Karpas-422 (cell line): Measurements from ENCODE around the gene P3R3URF. TPM values are rescaled to one million over a fixed set of nuclear protein-coding genes. Genes with fewer than 3 reads are reported as not detected.

Experiments
- DNase-seq: peaks from one replicate; pipeline ENCODE4 v3.0.0-alpha.2; 2015
- H2AFZ ChIP-seq: fragments of 200-600 bp; sonication (generic); 2 replicates; pipeline ENCODE4 v1.6.1; 2014; ENCODE audit warnings: antibody characterized with exemption, low read length, mixed read lengths
- H3K27ac ChIP-seq: fragments of 200-600 bp; sonication (generic); 2 replicates; pipeline ENCODE4 v1.5.1; 2014; ENCODE audit warnings: mild to moderate bottlenecking, low read length, moderate library complexity
- H3K27me3 ChIP-seq: fragments of 200-600 bp; sonication (generic); 2 replicates; pipeline ENCODE4 v1.6.1; 2014; ENCODE audit warnings: low read length, mixed read lengths
- H3K36me3 ChIP-seq: fragments of 200-600 bp; sonication (generic); 2 replicates; pipeline ENCODE4 v1.6.1; 2014; ENCODE audit warnings: low read length, mixed read lengths; ENCODE audit not compliant: insufficient read depth
- H3K4me1 ChIP-seq: fragments of 200-600 bp; sonication (generic); 2 replicates; pipeline ENCODE4 v1.6.1; 2014; ENCODE audit warnings: mild to moderate bottlenecking, low read length, mixed read lengths
- H3K4me2 ChIP-seq: fragments of 200-600 bp; sonication (generic); 2 replicates; pipeline ENCODE4 v1.6.1; 2014; ENCODE audit warnings: low read length, low read depth, mild to moderate bottlenecking; ENCODE audit not compliant: poor library complexity, severe bottlenecking
- H3K4me3 ChIP-seq: fragments of 200-600 bp; sonication (generic); 2 replicates; pipeline ENCODE4 v1.5.1; 2014; ENCODE audit warnings: mild to moderate bottlenecking, antibody characterized with exemption, low read length, mixed read lengths
- H3K79me2 ChIP-seq: fragments of 200-600 bp; sonication (generic); 2 replicates; pipeline ENCODE4 v1.6.1; 2014; ENCODE audit warnings: mild to moderate bottlenecking, low read length, mixed read lengths
- H3K9ac ChIP-seq: fragments of 200-600 bp; sonication (generic); 2 replicates; pipeline ENCODE4 v1.6.0; 2014; ENCODE audit warnings: low read length
- H3K9me2 ChIP-seq: fragments of 200-600 bp; sonication (generic), shearing (Covaris generic); replicated peaks from 2 replicates; pipeline ENCODE4 v1.6.0; 2014; ENCODE audit warnings: mild to moderate bottlenecking, low read length, moderate library complexity; ENCODE audit not compliant: insufficient read depth
- H3K9me3 ChIP-seq: fragments of 300-700, 200-600 bp; sonication (generic); 2 replicates; pipeline ENCODE4 v1.6.1; 2014; ENCODE audit warnings: low read length, mixed read lengths
- H4K20me1 ChIP-seq: fragments of 200-600 bp; sonication (generic); 2 replicates; pipeline ENCODE4 v1.6.1; 2014; ENCODE audit warnings: mild to moderate bottlenecking, antibody characterized with exemption, low read length, low read depth; ENCODE audit not compliant: insufficient read depth
- total RNA-seq: library from RNA; depleted of rRNA; stranded (reverse); fragments of >200 nt; shearing (Covaris generic); gene quantifications from 2 replicates; pipeline ENCODE4 v1.2.3, GENCODE V29; 2014; ENCODE audit warnings: low replicate concordance

P3R3URF gene
- total RNA-seq, 1 experiment from 2014 or later = not detected

DNA sequence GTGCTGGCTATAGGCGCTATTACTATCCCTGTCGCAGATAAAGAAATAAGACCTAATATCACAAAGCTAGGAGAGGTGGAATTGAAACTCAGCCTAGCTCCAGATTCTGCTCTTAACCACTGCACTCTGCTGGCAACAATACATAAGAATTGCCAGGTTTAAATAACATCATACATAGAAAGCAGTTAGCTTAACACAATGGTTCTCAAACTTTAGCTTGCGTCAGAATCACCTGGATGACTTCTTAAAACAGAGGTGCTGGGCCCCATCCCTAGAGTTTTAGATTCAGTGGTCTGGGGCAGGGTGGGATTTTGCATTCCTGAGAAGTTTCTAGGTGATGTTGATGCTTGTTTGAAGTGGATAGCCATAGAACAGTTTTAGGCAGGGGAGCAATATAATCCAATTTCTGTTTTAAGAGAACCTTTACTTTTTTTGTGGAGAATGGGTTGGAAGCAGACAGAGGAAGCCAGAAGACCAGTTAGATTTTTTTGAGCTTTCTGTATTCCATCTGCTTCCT is 23.0 kb upstream of the P3R3URF start:
- no peaks in the 10 kb centered on the region for H4K20me1 ChIP-seq
- peak overlapping the region; percentile 76 for H3K4me2 ChIP-seq
- peaks cover 31% of the 10 kb centered on the region for H3K4me1 ChIP-seq
- H3K9me2 ChIP-seq = no peaks in the 10 kb centered on the region
- peaks cover 10% of the 10 kb centered on the region for H3K79me2 ChIP-seq
- H3K27ac ChIP-seq = no peak overlapping the region
- no peak for DNase-seq
- H3K27me3 ChIP-seq = no peaks in the 10 kb centered on the region
- no peaks in the 10 kb centered on the region for H3K9me3 ChIP-seq
- H3K9ac ChIP-seq = peak overlapping the region; percentile 86
- H2AFZ ChIP-seq = no peak overlapping the region
- H3K4me3 ChIP-seq = peak overlapping the region; percentile 99
- no peaks in the 10 kb centered on the region for H3K36me3 ChIP-seq

DNA sequence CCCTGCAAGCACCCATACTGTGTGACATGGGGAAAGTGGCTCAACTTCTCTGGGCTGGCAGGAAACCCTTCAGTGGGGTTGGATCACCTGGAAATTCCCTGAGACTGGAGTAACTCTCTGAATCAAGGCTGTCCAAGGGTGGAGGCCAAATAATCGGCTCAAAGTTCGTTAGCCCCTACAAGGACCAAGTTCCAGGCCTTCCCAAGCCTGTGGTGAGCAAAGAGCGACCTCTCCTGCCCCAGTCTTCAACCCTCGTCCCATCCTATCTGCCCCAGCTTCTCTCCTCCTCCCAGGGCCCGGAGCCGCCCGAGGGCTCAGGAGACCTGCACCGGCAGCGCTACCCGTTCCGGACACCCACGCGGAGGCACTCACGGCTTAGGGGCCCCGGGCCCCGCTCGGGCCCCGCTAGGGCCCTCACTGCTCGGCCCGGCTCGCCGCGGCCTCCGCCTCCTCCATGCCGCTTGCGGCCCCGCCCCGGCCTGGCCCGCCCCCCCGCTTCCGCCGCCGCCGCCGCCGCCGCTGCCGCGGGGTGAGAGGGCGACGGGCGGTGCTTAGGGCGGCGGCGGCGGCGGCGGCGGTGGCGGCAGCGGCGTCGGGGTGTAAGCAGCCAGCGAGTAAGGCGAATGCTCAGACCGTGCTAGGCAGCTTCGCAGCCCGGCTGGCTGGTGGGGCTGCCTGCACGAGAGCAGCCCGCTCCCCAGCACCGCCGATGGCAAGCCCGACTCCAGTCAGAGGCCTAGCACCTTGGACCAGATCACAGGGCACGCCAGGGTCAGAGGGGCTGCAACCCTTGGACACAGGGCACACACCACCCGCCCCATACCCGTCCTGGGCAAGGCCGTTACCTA is 21.9 kb upstream of the P3R3URF start, which contains the start of gene POMGNT1:
Gene POMGNT1, minus strand, starts transcription at position 471 of the 848 bp plus-strand sequence. CDS start 613 bp downstream, outside the sequence.
- H3K4me3 ChIP-seq = peak within 1 kb of the TSS; percentile 99

DNA sequence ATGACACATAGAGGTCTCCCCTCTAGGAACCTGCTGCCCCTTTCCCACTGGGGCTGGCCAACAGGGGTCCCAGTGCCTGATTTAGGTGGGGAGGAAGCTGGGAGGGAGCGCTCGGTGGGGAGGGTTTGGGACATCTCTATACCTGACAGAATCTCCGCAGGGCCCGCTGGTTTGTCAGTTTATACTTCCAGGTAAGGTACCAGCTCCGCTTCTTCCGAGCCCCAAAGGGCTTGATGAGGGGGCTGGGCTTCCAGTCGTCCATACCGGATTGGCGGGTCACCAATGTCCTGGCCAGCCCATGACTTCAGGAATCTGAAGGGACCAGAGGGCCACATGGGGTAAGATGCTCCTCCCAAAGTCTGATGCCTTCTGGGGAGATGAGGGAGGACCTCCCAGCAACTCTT is 21.3 kb upstream of the P3R3URF start:
- Histone ChIP-seq H3K4me2 (peak overlapping the region; percentile 91), H3K9me2 (no peaks in the 10 kb centered on the region), H3K27me3 (no peaks in the 10 kb centered on the region), H4K20me1 (no peaks in the 10 kb centered on the region), H3K9ac (peak overlapping the region; percentile 98), H3K27ac (peak overlapping the region; percentile 60; the same call in 1 of the 2 replicates), H3K79me2 (peaks cover 10% of the 10 kb centered on the region), H3K4me1 (peaks cover 25% of the 10 kb centered on the region), H3K9me3 (no peaks in the 10 kb centered on the region), H3K4me3 (peak overlapping the region; percentile 99), H3K36me3 (no peaks in the 10 kb centered on the region), H2AFZ (peak overlapping the region; percentile 98; the same call in 1 of the 2 replicates)
- no peak for DNase-seq

More for the DNA sequence above, 21.9 kb upstream of the P3R3URF start, which contains the start of gene POMGNT1:
- Histone ChIP-seq H3K27me3 (no peaks in the 10 kb centered on the region), H3K79me2 (peaks cover 10% of the 10 kb centered on the region), H2AFZ (peak within 1 kb of the TSS; percentile 98), H4K20me1 (no peaks in the 10 kb centered on the region), H3K4me2 (peak within 1 kb of the TSS; percentile 91), H3K9me3 (no peaks in the 10 kb centered on the region), H3K4me1 (peaks cover 28% of the 10 kb centered on the region), H3K36me3 (no peaks in the 10 kb centered on the region), H3K9me2 (no peaks in the 10 kb centered on the region), H3K9ac (peak within 1 kb of the TSS; percentile 98), H3K27ac (peak within 1 kb of the TSS; percentile 60; the same call in 1 of the 2 replicates)
- DNase-seq = peak; percentile 90

DNA sequence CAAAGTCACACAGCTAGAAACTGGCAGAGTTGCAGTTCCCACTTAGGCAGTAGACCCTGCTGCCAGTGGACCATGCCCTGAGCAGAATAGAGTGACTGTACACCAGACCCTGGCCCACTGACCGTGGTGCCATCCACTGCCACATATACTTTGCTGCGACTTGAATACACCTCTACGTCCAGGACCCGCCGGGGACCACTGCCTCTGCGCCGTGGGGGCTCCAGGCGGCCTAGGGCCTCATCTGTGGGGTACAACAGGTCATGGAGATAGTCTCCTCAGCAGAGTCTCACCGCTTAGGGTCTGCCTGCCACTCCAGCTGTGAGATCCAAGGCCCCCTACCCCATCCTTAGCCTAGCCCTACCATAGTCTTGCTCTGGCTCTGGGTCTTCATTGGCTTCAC is 20.3 kb upstream of the P3R3URF start:
- Histone ChIP-seq H3K4me3 (no peak overlapping the region), H3K9ac (no peak overlapping the region; the same call in 1 of the 2 replicates), H3K36me3 (no peaks in the 10 kb centered on the region), H3K79me2 (peaks cover 10% of the 10 kb centered on the region), H3K9me3 (no peaks in the 10 kb centered on the region), H4K20me1 (no peaks in the 10 kb centered on the region), H2AFZ (no peak overlapping the region), H3K27me3 (no peaks in the 10 kb centered on the region), H3K27ac (no peak overlapping the region), H3K9me2 (no peaks in the 10 kb centered on the region), H3K4me1 (peaks cover 25% of the 10 kb centered on the region), H3K4me2 (no peak overlapping the region)
- DNase-seq = no peak

DNA sequence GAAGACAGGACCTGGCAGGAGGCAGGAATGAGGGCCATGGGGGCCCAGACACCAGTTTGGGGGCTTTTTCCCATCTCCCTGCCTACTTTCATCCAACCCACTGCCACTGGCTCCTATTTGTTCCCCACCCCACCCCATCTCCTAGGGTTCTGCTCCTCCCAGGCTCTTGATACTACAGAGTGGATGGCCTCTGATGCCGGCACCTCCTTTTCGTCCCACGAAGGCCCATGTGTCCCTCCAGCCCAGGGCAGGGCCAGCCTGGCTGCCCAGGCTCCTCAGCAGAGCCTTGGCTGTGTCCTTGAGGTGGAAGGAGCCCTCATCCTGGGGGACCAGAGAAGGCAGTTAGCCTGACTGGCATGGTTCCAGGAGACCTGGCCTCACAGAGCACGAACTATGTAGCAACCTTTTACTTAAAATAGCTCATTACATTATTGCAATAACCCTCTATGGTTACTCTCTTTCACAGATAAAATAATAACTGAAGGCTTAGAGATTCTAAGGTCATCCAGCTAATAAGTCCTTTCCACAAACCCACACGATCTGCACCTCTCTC is 18.4 kb upstream of the P3R3URF start:
- H2AFZ ChIP-seq = no peak overlapping the region
- DNase-seq = no peak
- no peak overlapping the region for H3K4me3 ChIP-seq
- H3K9ac ChIP-seq = no peak overlapping the region
- H3K9me2 ChIP-seq = no peaks in the 10 kb centered on the region
- H3K4me2 ChIP-seq = no peak overlapping the region
- H3K79me2 ChIP-seq = peaks cover 10% of the 10 kb centered on the region
- no peaks in the 10 kb centered on the region for H4K20me1 ChIP-seq
- peaks cover 25% of the 10 kb centered on the region for H3K4me1 ChIP-seq
- H3K27me3 ChIP-seq = no peaks in the 10 kb centered on the region
- H3K27ac ChIP-seq = no peak overlapping the region
- no peaks in the 10 kb centered on the region for H3K36me3 ChIP-seq
- H3K9me3 ChIP-seq = no peaks in the 10 kb centered on the region

- Histone ChIP-seq H2AFZ (no peak overlapping the region), H4K20me1 (no peaks in the 10 kb centered on the region), H3K9me2 (no peaks in the 10 kb centered on the region), H3K27ac (no peak overlapping the region), H3K4me2 (no peak overlapping the region), H3K4me3 (no peak overlapping the region), H3K79me2 (peaks cover 10% of the 10 kb centered on the region), H3K36me3 (no peaks in the 10 kb centered on the region), H3K27me3 (no peaks in the 10 kb centered on the region), H3K9me3 (no peaks in the 10 kb centered on the region), H3K9ac (no peak overlapping the region), H3K4me1 (peaks cover 21% of the 10 kb centered on the region)
- DNase-seq = no peak
Measured at GRCh38 chr1:46193984-46194570, 17.8 kb upstream of the P3R3URF start.

DNA sequence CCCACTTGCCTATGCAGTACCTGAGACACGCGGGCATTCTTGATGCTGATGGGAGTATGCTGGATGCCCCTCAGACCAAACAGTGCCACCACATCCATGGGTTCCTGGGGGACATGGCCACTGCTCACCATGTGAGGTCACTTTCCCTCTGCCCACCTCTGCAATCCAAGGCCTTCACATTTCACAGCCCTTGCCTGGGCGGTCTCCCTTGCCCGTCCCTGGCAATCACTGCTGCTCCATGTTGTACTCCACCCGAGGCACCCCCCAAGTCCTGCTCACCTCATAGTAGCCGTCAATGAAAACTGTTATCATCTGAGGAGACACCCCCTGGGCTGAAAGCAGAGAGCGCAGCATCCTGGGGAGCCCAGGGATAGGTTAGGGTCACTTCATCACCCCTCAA is 17.0 kb upstream of the P3R3URF start:
- Histone ChIP-seq H2AFZ (no peak overlapping the region), H3K9ac (no peak overlapping the region)
- DNase-seq = no peak

GRCh38 chr1:46192171-46192570 is 15.9 kb upstream of the P3R3URF start:
- peaks cover 7% of the 10 kb centered on the region for H3K4me1 ChIP-seq

More for the DNA sequence above, 17.0 kb upstream of the P3R3URF start:
- H4K20me1 ChIP-seq = no peaks in the 10 kb centered on the region
- peaks cover 15% of the 10 kb centered on the region for H3K4me1 ChIP-seq
- no peaks in the 10 kb centered on the region for H3K36me3 ChIP-seq
- H3K9me3 ChIP-seq = no peaks in the 10 kb centered on the region
- H3K27ac ChIP-seq = no peak overlapping the region
- H3K9me2 ChIP-seq = no peaks in the 10 kb centered on the region
- H3K27me3 ChIP-seq = no peaks in the 10 kb centered on the region
- H3K79me2 ChIP-seq = peaks cover 10% of the 10 kb centered on the region
- no peak overlapping the region for H3K4me3 ChIP-seq
- no peak overlapping the region for H3K4me2 ChIP-seq

More at GRCh38 chr1:46192171-46192570, 15.9 kb upstream of the P3R3URF start:
- H3K9ac ChIP-seq = no peak overlapping the region
- H3K79me2 ChIP-seq = peaks cover under 1% of the 10 kb centered on the region
- no peak overlapping the region for H2AFZ ChIP-seq
- H3K27me3 ChIP-seq = no peaks in the 10 kb centered on the region
- no peaks in the 10 kb centered on the region for H3K9me3 ChIP-seq
- no peak for DNase-seq
- H3K9me2 ChIP-seq = no peaks in the 10 kb centered on the region
- H3K36me3 ChIP-seq = no peaks in the 10 kb centered on the region
- H4K20me1 ChIP-seq = no peaks in the 10 kb centered on the region
- no peak overlapping the region for H3K4me2 ChIP-seq
- no peak overlapping the region for H3K4me3 ChIP-seq
- no peak overlapping the region for H3K27ac ChIP-seq
